ENCODE data around the gene STAB2.

DNA sequence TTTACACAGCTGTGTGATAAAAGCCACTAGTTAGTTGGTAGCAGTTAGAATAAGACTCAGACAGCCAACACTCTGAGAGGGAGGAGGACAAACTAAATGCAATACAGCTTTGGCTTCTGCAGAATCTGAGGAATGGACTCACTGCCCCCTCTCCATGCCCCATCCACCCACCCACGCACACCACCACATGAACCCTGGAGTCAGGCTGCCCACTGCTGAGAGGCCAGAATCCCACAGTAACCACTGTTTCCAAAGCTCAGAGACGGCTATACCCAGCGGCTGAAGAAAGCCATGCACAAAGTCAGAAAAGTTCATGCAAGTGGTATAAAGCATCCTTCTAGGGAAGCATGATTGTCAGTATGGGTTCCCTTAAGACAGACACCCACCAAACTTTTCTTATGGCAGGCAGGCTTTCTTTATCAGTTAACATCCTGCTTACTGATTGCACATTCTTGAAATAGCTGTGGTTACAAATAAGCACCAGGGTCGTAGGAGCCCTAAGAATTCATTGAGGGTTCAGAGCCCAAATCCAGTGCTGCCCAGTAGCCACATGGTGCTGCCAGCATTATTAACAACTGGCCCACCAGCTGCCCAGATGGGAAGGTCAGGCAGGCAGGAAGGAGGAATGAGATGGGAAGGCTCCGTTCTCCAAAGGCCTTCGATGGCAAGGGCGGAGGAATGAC is 192.5 kb downstream of the STAB2 start:
- TF ChIP-seq ZNF274 (IDR thresholded peaks at IDR 0.05; ENCODE audit: low read depth, low read length) = no peak
- TF ChIP-seq YY1 (IDR thresholded peaks at IDR 0.05; ENCODE audit: insufficient read depth, insufficient read length) = no peak
